HEK293T (cell line): ENCODE data around the gene SLCO1B3.
"Not testable (repeated sequence)": the region's sequence is repeated elsewhere in the genome, so short reads cannot be mapped to it uniquely, and the experiment has no call there.

Experiments used
- CTCF ChIA-PET: fragments of 350-600 bp; formaldehyde crosslinking; extraction: SDS; loops from one replicate; lab custom pipeline; 2021; ENCODE audit warnings: antibody characterized with exemption, inconsistent platforms; lab: Yijun Ruan, JAX
- POLR2A ChIA-PET: fragments of 350-600 bp; formaldehyde crosslinking; extraction: SDS; loops from one replicate; lab custom pipeline; 2020; ENCODE audit warnings: antibody characterized with exemption, inconsistent platforms; lab: Yijun Ruan, JAX
- DNase-seq: peaks from one replicate; pipeline ENCODE4 v3.0.0; 2012; ENCODE audit warnings: mixed read lengths; ENCODE audit errors: extremely low spot score
- ARNT ChIP-seq: fragments of 450-650 bp; IDR thresholded peaks from 2 replicates; pipeline ENCODE4 v1.6.1; 2017; ENCODE audit warnings: mild to moderate bottlenecking
- BHLHE40 ChIP-seq: fragments of 450-650 bp; IDR thresholded peaks from 2 replicates; pipeline ENCODE4 v1.6.1; 2016; ENCODE audit warnings: mild to moderate bottlenecking, moderate library complexity, borderline replicate concordance
- CTBP1 ChIP-seq: fragments of 450-650 bp; IDR thresholded peaks from 2 replicates; pipeline ENCODE4 v1.6.1; 2016; ENCODE audit warnings: borderline replicate concordance
- ELF4 ChIP-seq: fragments of 450-650 bp; IDR thresholded peaks from 2 replicates; pipeline ENCODE4 v1.6.1; 2017; ENCODE audit warnings: antibody characterized with exemption
- FOXA1 ChIP-seq: fragments of 450-650 bp; IDR thresholded peaks from 2 replicates; pipeline ENCODE4 v1.6.1; 2016; ENCODE audit warnings: mild to moderate bottlenecking
- FOXK2 ChIP-seq: fragments of 450-650 bp; IDR thresholded peaks from 2 replicates; pipeline ENCODE4 v1.6.1; 2016; ENCODE audit warnings: mild to moderate bottlenecking
- FOXM1 ChIP-seq: fragments of 450-650 bp; IDR thresholded peaks from 2 replicates; pipeline ENCODE4 v1.6.1; 2017; ENCODE audit warnings: mild to moderate bottlenecking, borderline replicate concordance
- HDGF ChIP-seq: fragments of 450-650 bp; IDR thresholded peaks from 2 replicates; pipeline ENCODE4 v1.6.1; 2017; ENCODE audit warnings: antibody characterized with exemption, borderline replicate concordance
- L3MBTL2 ChIP-seq: fragments of 450-650 bp; conservative IDR thresholded peaks from 2 replicates; pipeline ENCODE4 v1.6.1; 2016; ENCODE audit warnings: mild to moderate bottlenecking
- LEF1 ChIP-seq: fragments of 450-650 bp; IDR thresholded peaks from 2 replicates; pipeline ENCODE4 v1.6.1; 2017; ENCODE audit warnings: mild to moderate bottlenecking, borderline replicate concordance
- NFRKB ChIP-seq: fragments of 450-650 bp; IDR thresholded peaks from 2 replicates; pipeline ENCODE4 v1.6.1; 2016; ENCODE audit warnings: mild to moderate bottlenecking, moderate library complexity
- SP1 ChIP-seq: fragments of 450-650 bp; IDR thresholded peaks from 2 replicates; pipeline ENCODE4 v1.6.1; 2017
- SUZ12 ChIP-seq: fragments of 450-650 bp; IDR thresholded peaks from 2 replicates; pipeline ENCODE4 v1.6.1; 2016; ENCODE audit warnings: mild to moderate bottlenecking
- TARDBP ChIP-seq: fragments of 450-650 bp; IDR thresholded peaks from 2 replicates; pipeline ENCODE4 v1.6.1; 2016
- ZNF384 ChIP-seq: fragments of 450-650 bp; IDR thresholded peaks from 2 replicates; pipeline ENCODE4 v1.6.1; 2016
- TF ChIP-seq, protein P1 (sequence below): fragments of 450-650 bp; IDR thresholded peaks from 2 replicates; pipeline ENCODE4 v1.6.1; 2016

The SLCO1B3 gene, protein sequence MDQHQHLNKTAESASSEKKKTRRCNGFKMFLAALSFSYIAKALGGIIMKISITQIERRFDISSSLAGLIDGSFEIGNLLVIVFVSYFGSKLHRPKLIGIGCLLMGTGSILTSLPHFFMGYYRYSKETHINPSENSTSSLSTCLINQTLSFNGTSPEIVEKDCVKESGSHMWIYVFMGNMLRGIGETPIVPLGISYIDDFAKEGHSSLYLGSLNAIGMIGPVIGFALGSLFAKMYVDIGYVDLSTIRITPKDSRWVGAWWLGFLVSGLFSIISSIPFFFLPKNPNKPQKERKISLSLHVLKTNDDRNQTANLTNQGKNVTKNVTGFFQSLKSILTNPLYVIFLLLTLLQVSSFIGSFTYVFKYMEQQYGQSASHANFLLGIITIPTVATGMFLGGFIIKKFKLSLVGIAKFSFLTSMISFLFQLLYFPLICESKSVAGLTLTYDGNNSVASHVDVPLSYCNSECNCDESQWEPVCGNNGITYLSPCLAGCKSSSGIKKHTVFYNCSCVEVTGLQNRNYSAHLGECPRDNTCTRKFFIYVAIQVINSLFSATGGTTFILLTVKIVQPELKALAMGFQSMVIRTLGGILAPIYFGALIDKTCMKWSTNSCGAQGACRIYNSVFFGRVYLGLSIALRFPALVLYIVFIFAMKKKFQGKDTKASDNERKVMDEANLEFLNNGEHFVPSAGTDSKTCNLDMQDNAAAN

DNA sequence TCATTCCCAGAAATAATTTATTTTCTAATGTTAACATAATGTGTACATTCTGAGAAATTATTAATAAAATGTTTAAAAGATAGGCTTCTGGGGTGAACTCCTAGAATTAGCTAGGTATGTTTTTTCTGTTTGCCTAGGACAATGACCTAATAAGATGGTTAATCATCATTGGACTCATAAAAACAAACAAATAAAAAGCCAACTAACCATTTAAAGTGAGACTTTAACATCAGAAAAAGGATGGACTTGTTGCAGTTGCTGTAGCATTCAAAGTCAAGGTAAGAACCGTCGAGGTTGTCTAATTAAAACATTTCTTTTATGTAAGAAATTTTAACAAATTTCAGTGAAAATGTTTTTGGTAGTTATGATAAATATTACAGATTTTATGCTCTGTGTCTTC lies at the start of gene SLCO1B3:
TSS of gene SLCO1B3 (plus strand) at position 219 of the 400 bp plus-strand sequence. CDS start 5,034 bp downstream, outside the sequence.
- TF ChIP-seq ELF4: no peak
- TF ChIP-seq, protein P1, sequence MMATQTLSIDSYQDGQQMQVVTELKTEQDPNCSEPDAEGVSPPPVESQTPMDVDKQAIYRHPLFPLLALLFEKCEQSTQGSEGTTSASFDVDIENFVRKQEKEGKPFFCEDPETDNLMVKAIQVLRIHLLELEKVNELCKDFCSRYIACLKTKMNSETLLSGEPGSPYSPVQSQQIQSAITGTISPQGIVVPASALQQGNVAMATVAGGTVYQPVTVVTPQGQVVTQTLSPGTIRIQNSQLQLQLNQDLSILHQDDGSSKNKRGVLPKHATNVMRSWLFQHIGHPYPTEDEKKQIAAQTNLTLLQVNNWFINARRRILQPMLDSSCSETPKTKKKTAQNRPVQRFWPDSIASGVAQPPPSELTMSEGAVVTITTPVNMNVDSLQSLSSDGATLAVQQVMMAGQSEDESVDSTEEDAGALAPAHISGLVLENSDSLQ: no peak
- no peak for TF ChIP-seq FOXM1
- TF ChIP-seq TARDBP: no peak
- TF ChIP-seq FOXA1: no peak
- no peak for TF ChIP-seq FOXK2
- TF ChIP-seq ARNT: no peak
- TF ChIP-seq HDGF: no peak
- TF ChIP-seq L3MBTL2: no peak
- no peak for TF ChIP-seq ZNF384
- no peak for TF ChIP-seq LEF1
- no peak for TF ChIP-seq SUZ12
- no peak for TF ChIP-seq NFRKB
- TF ChIP-seq SP1: no peak
- no peak for TF ChIP-seq CTBP1
- TF ChIP-seq BHLHE40: no peak
- ChIA-PET POLR2A (no interaction called here), CTCF (no interaction called here)
- no peak for DNase-seq

DNA sequence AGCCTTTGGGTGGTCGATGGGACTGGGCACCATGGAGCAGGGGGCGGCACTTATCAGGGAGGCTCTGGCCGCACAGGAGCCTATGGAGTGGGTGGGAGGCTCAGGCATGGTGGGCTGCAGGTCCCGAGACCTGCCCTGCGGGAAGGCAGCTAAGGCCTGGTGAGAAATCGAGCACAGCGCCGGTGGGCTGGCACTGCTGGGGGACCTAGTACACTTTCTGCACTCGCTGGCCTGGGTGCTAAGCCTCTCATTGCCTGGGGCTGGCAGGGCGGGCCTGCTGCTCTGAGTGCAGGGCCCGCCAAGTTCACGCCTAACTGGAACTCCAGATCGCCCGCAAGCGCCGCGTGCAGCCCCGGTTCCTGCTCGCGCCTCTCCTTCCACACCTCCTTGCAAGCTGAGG lies 33.1 kb upstream of the SLCO1B3 start:
- TF ChIP-seq L3MBTL2 (no peak), SP1 (no peak), NFRKB (no peak), FOXA1 (no peak), CTBP1 (no peak), TARDBP (no peak), FOXM1 (no peak), SUZ12 (no peak)
- no peak for DNase-seq
- POLR2A ChIA-PET: no interaction called here
- CTCF ChIA-PET: no interaction called here

DNA sequence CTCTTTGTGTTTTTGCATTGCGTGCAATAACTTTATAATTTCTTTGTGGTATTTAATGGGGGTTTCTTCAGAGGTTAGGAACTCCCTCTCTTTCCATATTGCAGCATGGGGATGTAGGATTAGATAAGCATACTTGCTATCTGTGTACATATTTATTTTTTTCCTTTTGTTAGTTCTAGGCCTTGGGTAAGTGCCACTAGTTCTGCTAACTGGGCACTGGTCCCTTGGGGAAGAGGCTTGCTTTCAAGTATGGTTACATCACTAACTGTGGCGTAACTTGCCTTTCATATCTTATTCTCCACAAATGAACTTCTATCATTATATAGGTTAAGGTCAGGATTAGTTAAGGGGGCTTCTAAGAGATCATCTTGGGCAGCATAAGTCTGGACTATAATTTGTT lies 31.5 kb upstream of the SLCO1B3 start:
- TF ChIP-seq LEF1 (no peak), ZNF384 (no peak), FOXA1 (no peak), SUZ12 (no peak), CTBP1 (no peak), NFRKB (no peak), ELF4 (no peak), HDGF (no peak), BHLHE40 (no peak), ARNT (no peak)
- TF ChIP-seq, protein P1: no peak
- no peak for DNase-seq
- CTCF ChIA-PET: no interaction called here

DNA sequence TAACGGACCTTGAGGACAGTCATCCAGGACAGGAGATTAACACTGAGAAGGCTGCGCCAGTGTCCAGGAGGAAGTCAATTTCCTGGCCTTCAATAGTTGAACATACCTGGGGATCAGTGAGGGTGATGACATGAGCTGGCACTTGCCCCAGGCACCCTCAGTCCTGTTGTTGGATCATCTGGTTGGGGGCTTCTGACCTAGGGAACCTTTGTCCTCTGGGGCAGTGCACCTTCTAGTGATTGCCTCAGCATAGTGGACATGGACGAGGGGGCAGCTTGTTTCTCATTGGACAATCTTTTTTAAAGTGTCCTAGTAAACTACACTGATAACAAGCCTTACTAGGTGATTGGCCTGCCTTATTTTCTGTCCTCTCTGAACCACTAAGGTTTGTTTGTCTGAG lies 30.5 kb upstream of the SLCO1B3 start:
- POLR2A ChIA-PET: not testable (repeated sequence)

More for the DNA sequence above, 31.5 kb upstream of the SLCO1B3 start:
- POLR2A ChIA-PET: no interaction called here

DNA sequence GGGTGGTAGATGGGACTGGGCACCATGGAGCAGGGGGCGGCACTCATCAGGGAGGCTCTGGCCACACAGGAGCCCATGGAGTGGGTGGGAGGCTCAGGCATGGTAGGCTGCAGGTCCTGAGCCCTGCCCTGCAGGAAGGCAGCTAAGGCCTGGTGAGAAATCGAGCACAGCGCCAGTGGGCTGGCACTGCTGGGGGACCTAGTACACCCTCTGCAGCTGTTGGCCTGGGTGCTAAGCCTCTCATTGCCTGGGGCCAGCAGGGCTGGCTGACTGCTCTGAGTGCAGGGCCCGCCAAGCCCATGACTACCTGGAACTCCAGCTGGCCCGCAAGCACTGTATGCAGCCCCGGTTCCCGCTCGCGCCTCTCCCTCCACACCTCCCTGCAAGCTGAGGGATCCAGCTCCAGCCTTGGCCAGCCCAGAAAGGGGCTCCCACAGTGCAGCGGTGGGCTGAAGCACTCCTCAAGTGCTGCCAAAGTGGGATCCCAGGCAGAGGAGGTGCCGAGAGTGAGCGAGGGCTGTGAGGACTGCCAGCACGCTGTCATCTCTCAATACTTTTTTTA lies 26.6 kb upstream of the SLCO1B3 start:
- DNase-seq, CTCF ChIA-PET, POLR2A ChIA-PET: not testable (repeated sequence)

More for the DNA sequence above, 30.5 kb upstream of the SLCO1B3 start:
- DNase-seq, CTCF ChIA-PET: not testable (repeated sequence)

DNA sequence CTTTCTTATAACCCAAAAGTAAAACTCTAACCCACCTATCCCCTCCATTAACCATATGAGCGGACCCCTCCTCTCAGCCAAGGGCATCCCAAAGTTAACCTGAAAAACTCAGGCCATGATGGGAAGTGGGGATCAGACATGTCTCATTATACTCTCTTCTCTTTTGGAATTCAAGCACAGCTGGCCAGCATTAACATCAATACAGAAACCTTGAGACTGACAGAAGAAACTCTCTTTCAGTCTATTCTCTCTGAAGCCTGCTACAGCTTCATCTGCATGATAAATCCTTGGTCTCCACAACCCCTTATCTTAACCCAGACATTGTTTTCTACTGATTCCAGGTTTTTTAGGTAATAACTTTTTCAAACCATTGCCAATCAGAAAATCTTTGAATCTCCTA lies 17.5 kb upstream of the SLCO1B3 start:
- no peak for TF ChIP-seq TARDBP
- no peak for TF ChIP-seq CTBP1
- no peak for TF ChIP-seq SUZ12
- no peak for TF ChIP-seq LEF1
- no peak for TF ChIP-seq FOXK2
- POLR2A ChIA-PET: no interaction called here
- DNase-seq: no peak
- CTCF ChIA-PET: no interaction called here

DNA sequence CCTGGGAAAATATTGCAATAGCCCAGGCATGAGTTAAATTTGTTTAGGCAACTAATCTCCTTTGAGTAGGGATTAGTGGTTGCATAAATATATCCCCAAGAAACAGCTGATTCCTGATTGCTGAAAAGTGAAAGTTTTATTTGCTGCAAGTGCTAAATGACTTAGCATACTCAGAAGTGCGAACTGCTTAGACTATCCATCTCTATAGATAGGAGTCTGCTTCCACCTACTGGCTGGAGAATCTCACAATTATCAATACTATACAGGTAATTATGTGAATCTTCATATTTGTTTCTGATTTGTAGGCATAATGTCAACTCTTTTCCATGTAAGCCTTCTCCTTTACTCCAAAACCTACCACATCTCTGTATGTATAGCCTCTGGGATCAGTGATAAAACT lies 12.0 kb upstream of the SLCO1B3 start:
- DNase-seq: no peak
- CTCF ChIA-PET: no interaction called here
- TF ChIP-seq NFRKB (no peak), HDGF (no peak), ZNF384 (no peak), FOXM1 (no peak), SP1 (no peak), TARDBP (no peak), ARNT (no peak), LEF1 (no peak), ELF4 (no peak)
- TF ChIP-seq, protein P1: no peak
- POLR2A ChIA-PET: no interaction called here
